Stimulated activated CD8-positive, alpha-beta memory T cell treated with anti-CD3 and anti-CD28 coated beads, Interleukin-15, amount 100 ng/mL, for 1 hour (primary cell): ENCODE measurements around the gene TDRD3.
"Not testable (repeated sequence)": the region's sequence is repeated elsewhere in the genome, so short reads cannot be mapped to it uniquely, and the experiment has no call there.

Experiments
- DNase-seq: peaks from one replicate; pipeline ENCODE4 v3.0.0-alpha.2; 2020; ENCODE audit warnings: low read depth

TDRD3 gene

GRCh38 chr13:60396783-60397703, at the start of gene TDRD3:
Gene TDRD3, plus strand, starts transcription at chr13:60397220. Its CDS starts 145 bp downstream, at chr13:60397365.
- peak; percentile 48 for DNase-seq

GRCh38 chr13:60347690-60348089, 49.3 kb upstream of the TDRD3 start:
- no peak for DNase-seq

GRCh38 chr13:60348097-60348496, 48.9 kb upstream of the TDRD3 start:
- no peak for DNase-seq

GRCh38 chr13:60351326-60351725, 45.7 kb upstream of the TDRD3 start:
- DNase-seq = no peak

- DNase-seq = no peak
Measured at GRCh38 chr13:60351855-60352615, 45.0 kb upstream of the TDRD3 start.

- DNase-seq = no peak
Measured at GRCh38 chr13:60352644-60353043, 44.4 kb upstream of the TDRD3 start.

GRCh38 chr13:60355056-60355455, 42.0 kb upstream of the TDRD3 start:
- no peak for DNase-seq

- no peak for DNase-seq
Measured at GRCh38 chr13:60356970-60357369, 40.0 kb upstream of the TDRD3 start.

- DNase-seq = no peak
Measured at GRCh38 chr13:60358453-60358852, 38.6 kb upstream of the TDRD3 start.

- DNase-seq = no peak
Measured at GRCh38 chr13:60363288-60363687, 33.7 kb upstream of the TDRD3 start.

GRCh38 chr13:60369242-60369641, 27.8 kb upstream of the TDRD3 start:
- DNase-seq = no peak

- DNase-seq = no peak
Measured at GRCh38 chr13:60370343-60370742, 26.7 kb upstream of the TDRD3 start.

GRCh38 chr13:60372141-60372540, 24.9 kb upstream of the TDRD3 start:
- DNase-seq = no peak

GRCh38 chr13:60379282-60379681, 17.7 kb upstream of the TDRD3 start:
- not testable (repeated sequence) for DNase-seq

- no peak for DNase-seq
Measured at GRCh38 chr13:60379837-60380565, 17.0 kb upstream of the TDRD3 start.

- no peak for DNase-seq
Measured at GRCh38 chr13:60384911-60385310, 12.1 kb upstream of the TDRD3 start.

- DNase-seq = no peak
Measured at GRCh38 chr13:60386250-60386649, 10.8 kb upstream of the TDRD3 start.

GRCh38 chr13:60392131-60392530, 4.9 kb upstream of the TDRD3 start:
- DNase-seq = no peak

GRCh38 chr13:60395971-60396782, 843 bp upstream of the TDRD3 start:
- DNase-seq = peak; percentile 73

GRCh38 chr13:60397704-60398378, 821 bp downstream of the TDRD3 start:
- no peak for DNase-seq

GRCh38 chr13:60398379-60398891, 1.4 kb downstream of the TDRD3 start:
- DNase-seq = no peak
